Suprapubic skin (tissue), 4 donors: Measurements from ENCODE around the gene SLC25A23.

Source experiments
- EP300 ChIP-seq: sonication (generic); formaldehyde crosslinking; IDR thresholded peaks from one replicate; pipeline ENCODE4 v1.6.1; 2017; ENCODE audit warnings: antibody characterized with exemption
- POLR2A ChIP-seq, 2 donors: fragments of 450-650 bp; IDR thresholded peaks; one replicate each; pipeline ENCODE4 v1.6.1; 2017; ENCODE audit warnings: antibody characterized with exemption in 2 of 2, mild to moderate bottlenecking in 2 of 2, moderate library complexity in 2 of 2
- POLR2AphosphoS5 ChIP-seq, 3 donors: sonication (generic); formaldehyde crosslinking; IDR thresholded peaks; one replicate each; pipeline ENCODE4 v1.6.1; 2017; ENCODE audit warnings: antibody characterized with exemption in 3 of 3
- TF ChIP-seq, protein P1 (sequence below), 2 donors: fragments of 200-600 bp in 1 of 2; fragments of 450-650 bp in 1 of 2; sonication (generic) in 1 of 2; IDR thresholded peaks; one replicate each; pipeline ENCODE4 v1.5.1; 2016 to 2019; ENCODE audit warnings: antibody characterized with exemption in 2 of 2, mild to moderate bottlenecking in 1 of 2, moderate library complexity in 1 of 2

DNA sequence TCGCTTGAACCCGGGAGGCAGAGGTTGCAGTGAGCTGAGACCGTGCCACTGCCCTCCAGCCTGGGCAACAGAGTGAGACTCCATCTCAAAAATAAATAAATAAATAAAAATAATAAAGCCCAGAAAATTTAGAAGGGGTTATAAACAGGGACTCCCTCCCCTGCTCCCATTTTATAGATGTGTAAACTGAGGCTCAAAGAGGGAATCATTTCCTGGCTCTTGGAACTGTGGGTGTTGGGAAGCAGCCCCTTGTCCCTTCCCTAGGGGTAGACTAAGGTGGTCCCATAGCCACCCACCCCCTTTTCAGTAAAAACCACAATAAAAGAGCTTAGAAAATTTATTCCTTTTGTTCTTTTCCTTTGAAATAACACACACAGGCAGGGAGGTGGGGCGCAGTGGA, 19.8 kb downstream of the SLC25A23 start:
- TF ChIP-seq EP300 = no peak
- TF ChIP-seq, protein P1, sequence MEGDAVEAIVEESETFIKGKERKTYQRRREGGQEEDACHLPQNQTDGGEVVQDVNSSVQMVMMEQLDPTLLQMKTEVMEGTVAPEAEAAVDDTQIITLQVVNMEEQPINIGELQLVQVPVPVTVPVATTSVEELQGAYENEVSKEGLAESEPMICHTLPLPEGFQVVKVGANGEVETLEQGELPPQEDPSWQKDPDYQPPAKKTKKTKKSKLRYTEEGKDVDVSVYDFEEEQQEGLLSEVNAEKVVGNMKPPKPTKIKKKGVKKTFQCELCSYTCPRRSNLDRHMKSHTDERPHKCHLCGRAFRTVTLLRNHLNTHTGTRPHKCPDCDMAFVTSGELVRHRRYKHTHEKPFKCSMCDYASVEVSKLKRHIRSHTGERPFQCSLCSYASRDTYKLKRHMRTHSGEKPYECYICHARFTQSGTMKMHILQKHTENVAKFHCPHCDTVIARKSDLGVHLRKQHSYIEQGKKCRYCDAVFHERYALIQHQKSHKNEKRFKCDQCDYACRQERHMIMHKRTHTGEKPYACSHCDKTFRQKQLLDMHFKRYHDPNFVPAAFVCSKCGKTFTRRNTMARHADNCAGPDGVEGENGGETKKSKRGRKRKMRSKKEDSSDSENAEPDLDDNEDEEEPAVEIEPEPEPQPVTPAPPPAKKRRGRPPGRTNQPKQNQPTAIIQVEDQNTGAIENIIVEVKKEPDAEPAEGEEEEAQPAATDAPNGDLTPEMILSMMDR (IDR thresholded peaks at IDR 0.05) = no peak
- TF ChIP-seq POLR2A (IDR thresholded peaks at IDR 0.05) = no peak
- no peak for TF ChIP-seq POLR2AphosphoS5 (IDR thresholded peaks at IDR 0.05)
